Measurements from ENCODE around the gene SOWAHA.

The SOWAHA gene

DNA sequence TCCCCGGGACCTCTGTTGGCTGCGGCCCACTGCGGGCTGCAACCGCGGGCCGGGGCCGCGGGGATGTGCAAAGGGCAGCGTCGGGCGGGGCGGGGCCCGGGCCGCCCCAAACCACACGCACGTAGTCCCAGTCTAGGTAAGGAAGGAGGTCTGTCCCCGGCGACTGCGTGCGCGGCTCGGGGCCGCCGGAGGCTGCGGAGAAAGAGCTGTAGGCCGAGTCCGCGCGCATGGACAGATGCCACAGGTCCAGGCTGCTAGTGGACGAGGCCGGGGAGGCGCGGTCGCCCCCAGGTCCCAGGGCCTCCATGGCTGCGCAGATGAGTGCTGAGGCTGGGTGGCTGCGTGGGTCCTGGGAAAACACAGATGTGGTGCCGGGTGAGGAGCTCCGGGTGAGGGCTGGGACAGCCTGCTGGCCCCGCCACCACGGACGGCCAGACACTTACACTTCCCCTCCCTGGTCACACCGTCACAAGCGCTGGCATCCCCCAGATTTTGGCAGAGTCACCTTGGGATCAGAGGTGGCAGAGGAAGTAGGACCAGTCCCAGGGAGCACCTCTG is 12.8 kb downstream of the SOWAHA start:
- DNase-seq (ENCODE audit: low read depth in 2 of 2) = no peak

GRCh38 chr5:132826424-132827082 is 13.5 kb downstream of the SOWAHA start:
- DNase-seq (ENCODE audit: low read depth in 2 of 2) = no peak

- no peak for DNase-seq (ENCODE audit: low read depth in 2 of 2)
These were observed 15.0 kb downstream of the SOWAHA start for GRCh38 chr5:132827943-132828673.

- DNase-seq (ENCODE audit: low read depth in 2 of 2) = no peak
These were observed 15.9 kb downstream of the SOWAHA start for GRCh38 chr5:132828846-132829494.

DNA sequence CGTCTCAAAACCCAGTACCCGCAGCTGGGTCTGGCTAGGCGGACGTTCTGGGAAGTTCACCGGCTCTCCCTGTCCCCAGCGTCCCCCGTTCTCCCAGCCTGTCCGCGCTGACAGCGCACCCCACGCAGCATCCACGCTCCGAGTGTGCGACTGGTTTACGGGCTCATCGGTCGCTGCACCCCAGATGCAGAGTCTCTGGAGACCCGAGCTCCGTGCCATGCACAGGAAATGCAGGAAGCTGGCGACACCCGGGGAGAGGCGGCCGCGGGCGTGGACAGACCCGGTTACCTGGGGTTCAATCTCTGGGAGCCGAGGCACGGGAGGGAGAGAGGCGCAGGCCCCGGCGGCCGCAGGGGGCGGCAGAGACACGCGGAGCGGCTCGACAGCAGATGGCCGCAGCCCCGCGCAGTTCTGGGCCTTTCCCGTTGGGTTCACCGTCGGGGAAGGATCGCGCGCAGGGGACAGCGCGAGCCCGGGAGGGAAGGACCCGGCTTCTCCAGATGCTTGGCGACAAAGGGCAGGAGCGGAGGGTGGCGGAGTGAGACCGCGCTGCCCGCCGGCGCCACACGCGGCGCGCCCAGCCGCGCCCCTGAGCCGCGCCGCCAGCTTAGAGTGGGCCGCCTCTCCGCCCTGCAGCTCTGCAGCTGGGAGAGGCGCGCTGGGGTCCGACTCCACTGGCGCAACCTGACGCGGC is 16.8 kb downstream of the SOWAHA start:
- DNase-seq (ENCODE audit: low read depth in 2 of 2) = no peak

DNA sequence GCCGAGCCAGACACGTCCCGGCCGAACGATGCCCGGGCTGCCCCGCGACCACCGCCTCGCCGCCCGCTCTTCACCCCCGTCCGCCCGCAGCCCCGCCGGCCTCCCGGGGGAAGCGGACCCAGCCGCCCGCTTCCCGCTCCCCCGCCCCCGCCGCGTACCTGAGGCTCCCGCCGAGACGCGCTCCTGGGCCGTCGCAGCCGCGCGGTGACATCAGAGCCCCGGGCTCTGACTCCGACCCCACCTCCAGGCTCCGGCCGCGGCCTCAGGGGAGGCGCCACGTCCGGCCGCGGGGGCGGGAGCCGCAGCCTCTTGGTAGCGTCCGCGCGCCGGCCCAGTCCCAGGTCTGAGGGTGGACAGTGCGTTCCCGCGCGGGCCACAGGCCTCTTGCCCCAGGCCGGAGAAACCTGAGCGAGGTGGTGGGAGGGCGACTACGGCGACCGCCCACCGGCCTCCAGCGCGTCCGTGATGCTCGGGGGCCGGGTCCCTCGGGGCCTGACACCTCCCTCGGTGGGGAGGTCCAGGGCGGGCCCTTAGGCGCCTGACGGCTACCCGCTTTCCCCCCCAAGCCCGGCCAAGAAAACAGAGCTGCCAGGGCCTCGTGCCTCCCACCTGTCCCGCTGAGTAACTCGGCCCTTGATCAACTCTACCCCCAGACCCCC is 17.5 kb downstream of the SOWAHA start, which contains the start of gene SHROOM1:
Gene SHROOM1, minus strand, starts transcription at position 212 of the 659 bp plus-strand sequence. CDS start 4,507 bp downstream, outside the sequence.
- DNase-seq (ENCODE audit: low read depth in 2 of 2) = no peak

DNA sequence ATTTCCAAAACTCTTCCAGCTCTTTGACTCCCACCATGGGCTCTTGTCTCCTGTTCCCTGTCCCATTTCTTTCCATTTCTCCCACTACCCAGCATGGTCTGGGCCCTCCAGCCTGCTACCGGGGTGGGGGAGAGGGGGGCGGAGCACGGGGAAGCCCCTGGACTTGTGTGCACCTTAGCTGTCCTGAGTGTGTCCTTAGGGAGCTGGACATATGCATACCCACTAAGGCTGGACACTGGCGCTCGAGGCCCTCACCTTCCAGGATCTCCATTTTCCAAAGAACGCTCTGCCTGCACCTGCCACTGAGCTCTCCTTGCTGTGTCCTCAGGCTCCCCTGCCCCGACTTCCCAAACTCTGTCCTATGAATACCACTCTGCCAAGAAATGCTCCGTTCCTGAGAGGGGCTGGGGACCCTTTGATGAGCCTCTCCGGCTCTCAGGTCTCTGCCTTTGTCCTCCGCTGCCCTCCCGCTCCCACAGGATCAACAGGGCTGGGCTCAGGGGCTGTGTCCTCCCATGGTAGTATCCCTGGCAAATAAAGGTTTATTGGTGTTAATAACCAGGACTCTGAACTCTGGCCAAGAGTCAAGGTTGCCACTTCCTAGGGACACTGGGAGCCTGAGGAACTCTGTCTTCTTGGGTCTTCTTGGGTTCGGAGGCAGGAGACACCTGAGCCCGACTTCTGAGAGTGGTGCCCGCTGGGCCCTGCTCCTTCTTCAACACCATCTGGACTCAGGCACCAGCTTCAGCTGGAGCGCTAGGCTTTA is 18.2 kb downstream of the SOWAHA start:
- no peak for DNase-seq (ENCODE audit: low read depth in 2 of 2)

GRCh38 chr5:132832612-132833011 is 19.5 kb downstream of the SOWAHA start:
- no peak for DNase-seq (ENCODE audit: low read depth in 2 of 2)

GRCh38 chr5:132834057-132834456 is 21.0 kb downstream of the SOWAHA start:
- no peak for DNase-seq (ENCODE audit: low read depth in 2 of 2)

DNA sequence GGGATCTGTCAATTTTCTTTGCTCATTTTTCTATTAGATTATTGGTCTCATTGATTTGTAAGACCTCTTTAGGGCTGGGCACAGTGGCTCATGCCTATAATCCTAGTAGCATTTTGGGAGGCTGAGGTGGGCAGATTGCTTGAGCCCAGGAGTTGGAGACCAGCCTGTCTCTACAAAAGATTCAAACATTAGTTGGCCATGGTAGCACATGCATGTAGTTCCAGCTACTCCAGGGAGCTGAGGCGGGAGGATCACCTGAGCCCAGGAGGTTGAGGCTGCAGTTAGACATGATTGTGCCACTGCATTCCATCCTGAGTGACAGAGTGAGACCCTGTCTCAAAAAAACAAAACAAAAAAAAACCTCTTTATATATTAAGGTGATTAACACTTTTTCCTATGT is 23.8 kb downstream of the SOWAHA start:
- no peak for DNase-seq (ENCODE audit: low read depth in 2 of 2)

DNA sequence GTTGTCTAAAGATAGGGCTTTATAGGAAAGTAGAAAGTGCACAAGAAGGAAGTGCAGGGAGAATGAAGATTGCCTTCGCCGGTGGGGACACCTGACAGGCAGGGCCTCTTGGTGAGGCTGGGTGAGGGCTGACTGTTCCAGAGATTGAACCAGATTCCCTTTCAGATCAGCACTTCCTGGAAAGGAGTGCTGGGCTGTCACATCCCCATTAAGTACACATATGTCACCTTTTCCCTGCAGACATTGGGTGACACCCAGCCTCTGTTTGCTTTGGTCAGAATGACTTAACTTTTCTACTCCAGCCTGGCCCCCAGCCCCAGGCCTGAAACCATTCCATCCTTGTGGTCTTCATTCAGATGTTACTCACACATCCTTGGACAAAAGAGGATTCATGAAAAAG is 24.8 kb downstream of the SOWAHA start:
- no peak for DNase-seq (ENCODE audit: low read depth in 2 of 2)

GRCh38 chr5:132838516-132839282 is 25.6 kb downstream of the SOWAHA start:
- DNase-seq (ENCODE audit: low read depth in 2 of 2) = no peak

DNA sequence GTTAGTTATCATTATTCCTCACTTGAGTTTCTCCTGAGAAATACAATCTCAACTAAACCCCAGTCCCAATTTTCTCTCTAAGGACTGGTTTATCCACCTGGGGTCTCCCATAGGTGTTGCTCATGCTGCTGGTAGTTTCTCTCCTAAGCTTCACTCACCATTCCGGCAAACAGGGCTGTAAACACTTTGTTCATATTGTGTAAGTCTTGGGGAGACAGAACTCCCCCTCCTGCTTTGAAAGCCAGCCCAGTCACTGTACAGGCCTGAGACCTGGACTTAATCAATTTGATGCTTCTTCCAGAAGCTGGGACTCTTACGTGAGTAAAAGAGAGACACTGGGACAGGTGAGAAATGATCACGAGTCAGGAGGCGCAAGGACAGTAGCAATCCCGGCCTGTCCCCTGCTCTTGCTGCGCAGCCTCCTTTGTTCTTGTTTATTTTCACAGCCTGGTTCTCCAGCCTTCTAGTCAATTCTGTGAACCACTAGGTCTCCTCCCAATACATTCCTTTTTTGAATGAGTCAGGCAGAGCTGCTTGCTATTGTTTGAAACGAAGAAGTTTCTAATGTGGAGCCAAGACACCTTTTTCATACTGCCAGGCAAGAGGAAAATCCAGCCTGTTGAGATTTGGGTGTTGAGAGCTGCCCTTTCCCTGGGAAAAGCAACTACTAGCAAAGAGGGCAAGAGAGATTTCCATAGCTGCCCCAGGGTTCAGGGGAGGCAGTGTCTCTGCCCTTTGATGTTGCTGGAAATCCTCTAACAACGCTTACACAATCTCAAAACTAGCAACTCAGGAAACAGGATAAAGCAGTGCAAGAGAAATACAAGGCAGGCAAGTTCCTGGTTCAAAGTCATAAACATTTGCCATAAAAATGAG is 26.6 kb downstream of the SOWAHA start:
- no peak for DNase-seq (ENCODE audit: low read depth in 2 of 2)

GRCh38 chr5:132840313-132840712 is 27.2 kb downstream of the SOWAHA start:
- no peak for DNase-seq (ENCODE audit: low read depth in 2 of 2)

DNA sequence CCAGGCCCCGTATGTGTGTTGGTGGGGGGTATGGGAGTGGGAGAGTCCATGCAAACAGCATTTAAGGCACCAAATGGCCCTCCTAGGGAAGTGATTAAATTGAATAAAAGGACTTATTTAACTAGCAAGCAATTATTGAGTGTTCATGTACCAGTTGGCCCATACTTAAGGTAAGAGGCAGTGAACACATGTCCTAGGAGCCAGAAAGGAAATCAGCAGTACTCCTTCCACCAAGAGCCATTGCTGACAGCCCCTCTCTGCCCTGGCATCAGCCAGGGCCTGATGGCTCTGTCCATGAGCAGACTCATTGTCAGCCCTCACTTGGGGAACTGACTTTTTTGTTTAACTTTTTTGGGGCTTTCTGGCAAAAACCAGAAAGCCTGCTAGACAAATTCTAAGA is 27.8 kb downstream of the SOWAHA start:
- DNase-seq (ENCODE audit: low read depth in 2 of 2) = no peak

DNA sequence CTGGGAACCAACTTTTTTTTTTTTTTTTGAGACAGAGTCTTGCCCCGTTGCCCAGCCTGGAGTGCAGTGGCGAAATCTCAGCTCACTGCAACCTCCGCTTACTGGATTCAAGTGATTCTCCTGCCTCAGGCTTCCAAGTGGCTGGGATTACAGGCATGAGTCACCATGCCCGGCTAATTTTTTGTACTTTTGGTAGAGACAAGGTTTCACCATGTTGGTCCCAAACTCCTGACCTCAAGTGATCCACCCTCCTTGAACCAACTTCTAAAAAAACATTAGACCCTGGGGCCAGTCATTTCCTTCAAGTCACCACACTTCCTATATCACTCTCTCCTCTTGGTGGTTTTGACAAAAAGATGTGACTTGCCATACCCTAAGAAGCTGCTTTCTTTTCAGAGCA is 28.2 kb downstream of the SOWAHA start:
- DNase-seq (ENCODE audit: low read depth in 2 of 2) = no peak

DNA sequence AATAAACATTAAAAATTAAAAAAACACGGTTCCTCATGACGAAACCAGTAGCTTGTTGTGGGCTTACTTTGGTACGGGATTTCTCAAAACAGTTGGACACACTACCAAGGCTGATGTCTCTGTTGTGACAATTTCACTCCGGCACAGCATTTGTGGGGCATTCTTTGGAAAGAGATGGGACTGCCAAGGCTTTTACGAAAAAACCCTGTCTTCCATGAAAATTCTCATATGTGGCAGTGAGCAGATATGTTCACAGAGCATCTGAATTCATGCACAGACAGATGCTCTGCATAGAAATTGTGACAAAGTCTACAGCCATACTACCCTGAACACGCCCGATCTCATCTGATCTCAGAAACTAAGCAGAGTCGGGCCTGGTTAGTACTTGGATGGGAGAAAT is 35.2 kb downstream of the SOWAHA start:
- no peak for DNase-seq (ENCODE audit: low read depth in 2 of 2)

GRCh38 chr5:132849347-132849746 is 36.2 kb downstream of the SOWAHA start:
- no peak for DNase-seq (ENCODE audit: low read depth in 2 of 2)

GRCh38 chr5:132850066-132850465 is 37.0 kb downstream of the SOWAHA start:
- no peak for DNase-seq (ENCODE audit: low read depth in 2 of 2)

All from fibroblast of skin of left quadriceps (primary cell).